Retina (tissue), 1 donor: ENCODE results near the gene P3H4.
"Not testable (repeated sequence)": the region's sequence is repeated elsewhere in the genome, so short reads cannot be mapped to it uniquely, and the experiment has no call there.

Experiments used
- DNase-seq: peaks from one replicate; pipeline ENCODE4 v3.0.0-alpha.2; 2016

Gene P3H4

DNA sequence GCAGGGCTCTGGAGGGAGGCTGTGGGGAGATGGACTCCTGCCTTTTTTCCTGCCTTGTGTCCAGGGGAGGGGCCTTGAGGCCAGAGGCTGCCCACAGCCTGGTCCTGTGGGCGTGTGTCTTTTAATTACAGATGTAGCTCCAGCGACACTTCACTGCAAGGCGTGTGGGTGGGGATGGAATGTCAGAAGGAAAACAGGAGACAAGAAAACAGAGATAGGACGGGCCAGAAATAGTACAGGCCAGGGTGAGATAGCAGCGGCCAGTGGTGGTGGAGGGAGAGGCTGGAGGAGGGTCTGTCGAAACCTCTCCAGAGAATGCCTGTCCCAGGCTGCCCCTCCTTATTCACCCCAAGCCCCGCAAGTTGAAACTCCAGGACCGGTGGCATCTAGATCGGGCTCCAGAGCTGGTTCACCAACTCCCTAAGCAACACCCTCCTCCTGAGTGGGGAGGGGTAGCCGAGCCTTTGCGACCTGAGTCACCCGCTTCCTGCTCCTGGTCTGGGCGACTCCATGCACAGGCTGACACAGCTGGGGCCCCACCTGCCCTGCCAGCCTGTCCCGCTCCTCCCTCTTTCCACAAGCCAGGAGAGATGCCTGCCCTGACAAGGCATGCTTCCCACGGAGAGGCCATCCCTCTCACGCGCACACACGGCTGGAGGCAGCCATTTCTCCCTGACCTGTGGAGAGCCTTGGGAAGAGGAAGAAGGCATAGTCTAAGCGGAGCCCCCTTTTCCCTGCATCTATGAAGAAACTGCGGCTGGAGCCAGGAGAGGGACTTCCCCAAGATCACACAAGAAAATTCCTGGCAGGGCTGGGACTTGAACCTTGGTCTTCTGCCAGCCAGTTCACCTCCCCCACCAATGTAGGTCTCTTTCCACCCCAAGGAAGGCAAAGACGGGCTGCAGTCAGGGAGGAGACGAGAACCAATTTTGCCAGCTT lies 18.6 kb downstream of the P3H4 start:
- no peak for DNase-seq

DNA sequence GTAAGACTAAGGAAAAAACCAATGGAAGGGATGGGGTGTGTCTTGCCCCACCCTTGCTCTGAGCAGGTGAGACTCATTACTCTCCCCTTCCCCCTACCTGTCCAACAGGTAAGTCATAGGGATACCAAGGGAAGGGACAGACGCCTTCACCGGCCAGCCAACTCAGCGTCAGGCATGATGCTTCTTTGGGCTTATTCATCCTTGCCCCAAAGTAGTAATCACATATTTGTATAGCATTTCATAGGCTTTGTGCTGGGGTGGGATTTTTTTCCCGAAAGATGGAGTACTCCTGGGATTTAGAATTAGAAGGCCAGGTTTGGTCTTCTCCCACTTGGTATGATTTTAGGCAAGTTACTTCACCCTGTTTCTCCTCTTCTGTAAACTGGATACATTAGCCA lies 24.7 kb downstream of the P3H4 start:
- DNase-seq: no peak

DNA sequence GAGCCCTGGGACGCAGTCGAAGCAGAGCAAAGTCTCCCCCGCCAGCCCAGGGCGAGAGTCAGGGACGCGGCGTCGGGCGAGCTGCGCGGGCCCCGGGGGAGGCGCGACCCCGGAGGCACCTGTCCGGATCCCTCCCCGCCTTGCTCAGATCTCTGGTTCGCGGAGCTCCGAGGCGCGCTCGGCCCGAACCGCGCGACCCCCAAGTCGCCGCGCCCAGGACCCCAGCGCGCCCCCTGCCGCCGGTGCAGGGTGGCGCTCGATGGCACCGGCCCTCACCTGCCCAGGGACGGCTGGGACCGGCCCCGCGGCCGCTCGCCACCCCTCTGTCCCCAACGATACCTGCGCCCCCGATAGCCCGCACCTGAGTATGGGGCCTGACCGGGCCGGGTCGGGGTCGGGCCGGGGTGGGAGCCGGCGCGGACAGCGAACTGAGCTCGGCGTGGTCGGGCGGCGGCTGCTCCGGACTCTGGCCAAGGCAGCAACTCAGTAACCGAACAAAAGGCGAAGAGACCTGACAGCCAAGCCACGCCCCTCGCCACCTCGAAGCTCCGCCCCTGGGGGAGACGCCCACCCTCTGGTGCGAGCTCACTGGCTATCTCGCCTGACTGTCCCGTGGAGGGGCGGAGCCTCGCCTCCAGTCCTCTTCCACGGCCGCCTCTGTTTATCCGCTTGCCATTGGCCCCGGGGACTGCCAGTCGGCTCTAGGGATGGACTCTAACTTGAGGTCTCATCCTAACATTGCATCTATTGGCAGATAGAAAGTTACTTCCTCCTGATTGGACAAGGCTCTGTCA lies 25.3 kb downstream of the P3H4 start, which contains the start of gene JUP:
TSS of gene JUP (minus strand) at position 485 of the 794 bp plus-strand sequence. CDS start 14,857 bp downstream, outside the sequence.
- DNase-seq: peak; percentile 98

DNA sequence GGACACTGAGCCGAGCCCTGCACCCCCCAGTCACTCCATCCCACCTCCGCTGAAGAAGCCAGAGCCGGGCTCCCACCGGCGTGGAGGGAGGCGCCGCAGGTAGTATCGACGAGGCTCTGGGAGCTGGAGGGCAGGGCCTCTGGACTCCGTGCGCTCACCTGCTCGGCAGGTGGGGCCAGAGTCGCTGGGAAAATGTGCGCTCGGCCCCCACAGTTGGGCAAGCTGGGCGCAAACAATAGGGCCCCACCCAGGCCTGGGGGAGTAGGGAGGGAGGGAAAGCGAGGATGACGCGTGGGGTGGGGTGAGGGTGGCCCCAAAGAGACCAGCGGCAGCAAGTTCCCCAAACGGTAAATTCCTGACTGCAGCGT lies 25.9 kb downstream of the P3H4 start:
- no peak for DNase-seq

DNA sequence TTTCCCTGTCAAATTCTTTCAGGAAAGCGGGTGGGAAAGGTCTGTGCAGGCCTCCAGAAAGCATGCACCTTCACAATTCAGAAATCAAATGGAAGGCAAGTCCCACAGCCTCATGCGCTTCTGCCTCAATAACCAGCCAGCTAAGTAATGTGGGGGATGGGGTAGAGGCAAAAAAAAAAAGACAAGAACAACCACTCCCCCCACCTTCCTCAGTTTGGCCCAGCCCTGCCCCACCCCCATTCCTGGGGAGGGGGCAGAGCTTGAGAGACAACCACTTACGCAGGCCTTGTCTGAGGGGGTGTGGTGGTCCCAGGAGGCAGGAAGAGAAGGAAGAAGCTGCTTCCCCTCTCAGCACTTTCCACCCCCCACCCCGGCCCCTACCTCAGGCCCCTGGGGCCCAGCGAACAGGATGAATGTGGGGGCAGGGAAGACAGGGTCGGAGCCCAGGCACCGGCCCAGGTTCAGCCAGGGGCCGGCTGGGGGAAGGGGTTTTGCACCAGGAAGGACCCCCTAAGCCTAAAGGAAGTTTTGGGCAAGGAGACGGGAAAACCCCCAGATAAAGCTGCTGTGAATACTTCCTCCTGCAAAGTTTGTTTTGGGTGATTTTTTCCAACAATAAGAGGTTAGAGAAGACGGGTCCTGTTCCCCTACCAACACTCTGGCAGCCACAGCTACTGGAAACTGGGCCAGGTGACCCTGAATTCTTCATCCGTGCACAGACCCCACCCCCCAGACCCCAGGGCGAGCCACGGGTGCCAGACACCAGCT lies 26.5 kb downstream of the P3H4 start:
- peak; percentile 56 for DNase-seq

DNA sequence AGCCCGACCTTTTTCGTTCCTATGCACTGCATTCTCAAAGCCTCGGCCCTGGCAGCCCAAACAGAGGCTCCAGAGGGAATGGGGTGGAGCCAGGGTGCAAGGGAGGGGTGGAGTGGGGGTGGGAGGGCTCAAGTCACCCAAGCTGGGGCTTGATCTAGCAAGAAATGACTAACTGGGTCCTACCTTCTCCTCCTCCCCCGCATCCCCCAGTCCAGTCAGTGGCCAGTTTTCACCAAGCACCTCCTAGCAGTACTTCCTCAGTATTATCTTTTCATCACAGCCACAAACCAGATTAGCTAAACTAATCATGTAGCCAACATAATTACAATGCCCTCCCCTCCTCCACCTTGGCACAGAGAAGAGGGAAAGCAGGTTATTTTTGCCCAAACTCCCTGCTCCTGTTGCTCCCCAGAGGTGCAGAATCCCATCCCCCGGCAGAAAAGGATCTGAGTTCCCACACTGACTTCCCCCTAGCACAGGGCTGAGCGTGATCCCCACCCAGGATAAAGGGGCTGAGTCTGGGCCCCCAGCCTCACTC lies 27.5 kb downstream of the P3H4 start:
- no peak for DNase-seq

DNA sequence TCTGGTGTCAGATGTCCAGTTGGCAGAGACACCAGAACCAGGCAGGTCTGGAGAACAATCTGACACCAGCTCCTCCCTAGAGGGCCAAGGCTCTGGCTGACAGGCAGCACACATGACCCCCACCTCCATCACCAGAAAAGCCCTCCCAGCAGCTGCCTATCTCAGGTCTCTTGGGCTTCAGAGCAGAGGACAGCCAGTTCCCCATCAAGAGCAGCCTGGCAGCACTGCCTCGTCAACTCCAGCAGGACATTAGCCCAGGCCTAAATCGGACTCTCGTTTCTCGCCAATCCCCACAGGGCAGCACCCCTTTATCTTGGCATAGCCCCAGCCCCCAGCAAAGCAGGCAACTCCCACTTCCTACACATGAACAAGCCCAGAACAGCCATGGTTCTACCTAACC lies 29.6 kb downstream of the P3H4 start:
- DNase-seq: peak; percentile 49

DNA sequence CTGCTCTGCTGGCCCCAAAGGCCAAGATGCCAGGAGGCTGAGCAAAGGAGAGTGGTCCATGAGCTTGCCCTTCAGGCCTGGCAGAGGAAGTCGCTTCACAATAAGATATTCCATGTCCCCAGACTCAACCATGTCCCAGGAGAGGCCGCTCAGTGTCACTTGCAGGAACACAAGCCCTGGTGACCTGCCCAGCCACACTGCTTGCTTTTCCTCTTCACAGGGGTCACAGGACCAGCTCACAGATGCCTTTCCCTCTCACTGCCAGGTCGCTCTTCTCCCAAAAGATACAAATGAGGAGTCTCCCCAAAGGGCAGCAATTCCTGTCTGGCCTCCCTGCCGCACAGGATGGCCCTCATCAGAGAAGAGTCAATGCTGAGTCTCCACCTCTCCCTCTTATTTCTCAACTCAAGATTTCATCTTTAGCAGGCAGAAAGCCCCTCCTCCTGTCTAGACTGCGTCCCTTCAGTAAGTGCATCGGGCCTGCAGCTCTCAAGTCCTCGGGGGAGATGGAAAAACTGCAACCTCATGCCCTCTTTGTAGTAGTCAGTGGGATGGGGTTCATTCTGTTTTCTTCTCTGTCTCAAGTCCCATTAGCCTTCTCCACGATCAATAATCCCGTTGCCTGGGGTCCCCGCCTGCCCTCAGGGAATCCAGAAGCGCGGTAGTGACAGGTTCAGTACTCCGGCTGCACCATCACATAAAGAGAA lies 30.2 kb downstream of the P3H4 start:
- DNase-seq: peak; percentile 56

DNA sequence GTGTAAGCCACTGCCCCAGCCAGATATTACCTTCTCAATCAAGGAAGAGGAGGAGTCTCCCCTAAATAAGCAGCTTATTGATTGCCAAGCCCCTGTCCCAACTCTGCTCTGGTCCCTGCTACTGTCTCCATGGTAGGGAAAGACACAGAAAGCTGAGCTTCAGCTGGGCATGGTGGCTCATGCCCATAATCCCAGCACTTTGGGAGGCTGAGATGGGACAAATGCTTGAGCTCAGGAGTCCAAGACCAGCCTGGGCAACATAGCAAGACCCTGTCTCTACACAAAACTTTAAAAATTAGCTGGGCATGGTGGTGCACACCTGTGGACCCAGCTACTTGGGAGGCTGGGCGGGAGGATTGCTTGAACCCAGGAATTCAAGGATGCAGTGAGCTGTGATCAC lies 31.8 kb downstream of the P3H4 start:
- DNase-seq: no peak

DNA sequence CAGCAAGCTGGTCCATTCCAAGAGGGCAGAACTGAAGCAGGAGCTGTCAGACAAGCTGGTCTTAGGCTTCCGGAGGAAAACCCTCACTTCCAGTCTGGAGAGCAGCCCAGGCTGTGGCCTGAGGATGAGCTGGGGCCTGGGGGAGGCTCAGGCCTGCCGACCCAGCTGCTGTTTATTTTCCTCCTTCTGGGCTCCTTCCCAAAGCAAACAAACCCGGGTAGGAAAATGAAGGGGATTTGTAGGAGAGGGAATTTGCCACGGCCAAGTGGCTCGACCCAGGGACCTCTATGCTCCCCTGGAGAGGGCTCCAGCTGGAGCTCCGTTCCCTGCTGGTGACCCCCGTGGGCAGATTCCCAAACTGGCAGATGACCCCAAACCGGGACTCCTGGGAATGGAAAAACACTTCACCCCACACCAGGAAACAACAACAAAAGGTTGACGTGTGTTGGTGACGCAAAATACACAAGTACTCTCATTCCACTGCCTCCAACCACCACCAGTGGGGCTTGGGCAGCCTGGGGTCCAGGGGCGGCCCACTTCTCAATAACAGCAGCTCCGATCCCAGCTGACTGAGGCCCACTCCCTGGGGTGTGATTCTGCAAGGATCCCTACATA lies 34.1 kb downstream of the P3H4 start:
- DNase-seq: no peak

DNA sequence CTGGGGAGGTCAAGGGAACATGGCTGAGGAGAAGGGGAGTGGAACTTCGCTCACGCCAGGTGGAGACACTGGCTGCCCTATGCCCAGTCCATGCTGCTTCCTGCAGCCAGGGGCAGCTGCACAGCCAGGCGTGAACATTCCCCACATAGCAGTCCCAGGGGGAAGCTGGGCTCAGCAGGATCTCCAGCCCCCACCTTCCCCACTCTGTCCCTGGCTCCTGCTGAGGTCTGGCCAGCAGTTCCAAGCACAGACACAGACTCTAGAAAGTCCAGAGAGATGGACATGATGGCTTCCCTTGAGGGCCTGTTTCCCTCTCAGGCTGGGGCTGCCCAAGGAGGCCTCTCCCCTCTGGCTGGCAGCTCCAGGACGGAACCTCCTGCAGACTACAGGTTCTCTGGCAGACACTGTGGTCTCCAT lies 34.6 kb downstream of the P3H4 start:
- DNase-seq: peak; percentile 59

DNA sequence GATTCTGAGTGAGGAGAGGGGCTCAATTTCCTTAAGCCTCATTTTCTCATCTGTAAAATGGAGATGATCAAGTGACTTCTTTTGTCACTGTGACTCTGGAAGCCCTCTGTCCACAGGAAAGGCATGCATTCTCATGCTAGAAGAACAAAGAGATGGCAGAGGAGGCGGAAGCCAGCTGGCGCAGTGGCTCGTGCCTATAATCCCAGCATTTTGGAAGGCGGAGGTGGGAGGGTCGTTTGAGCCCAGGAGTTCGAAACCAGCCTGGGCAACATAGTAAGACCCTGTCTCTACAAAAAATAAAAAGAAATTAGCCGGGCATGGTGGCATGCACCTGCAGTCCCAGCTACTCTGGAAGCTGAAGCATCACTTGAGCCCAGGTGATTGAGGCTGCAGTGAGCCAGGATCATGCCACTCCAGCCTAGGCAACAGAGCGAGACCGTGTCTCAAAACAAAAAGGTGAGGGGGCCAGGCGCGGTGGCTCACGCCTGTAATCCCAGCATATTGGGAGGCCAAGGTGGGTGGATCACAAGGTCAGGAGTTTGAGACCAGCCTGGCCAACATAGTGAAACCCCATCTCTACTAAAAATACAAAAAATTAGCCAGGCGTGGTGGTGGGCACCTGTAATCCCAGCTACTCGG lies 35.4 kb downstream of the P3H4 start:
- not testable (repeated sequence) for DNase-seq

DNA sequence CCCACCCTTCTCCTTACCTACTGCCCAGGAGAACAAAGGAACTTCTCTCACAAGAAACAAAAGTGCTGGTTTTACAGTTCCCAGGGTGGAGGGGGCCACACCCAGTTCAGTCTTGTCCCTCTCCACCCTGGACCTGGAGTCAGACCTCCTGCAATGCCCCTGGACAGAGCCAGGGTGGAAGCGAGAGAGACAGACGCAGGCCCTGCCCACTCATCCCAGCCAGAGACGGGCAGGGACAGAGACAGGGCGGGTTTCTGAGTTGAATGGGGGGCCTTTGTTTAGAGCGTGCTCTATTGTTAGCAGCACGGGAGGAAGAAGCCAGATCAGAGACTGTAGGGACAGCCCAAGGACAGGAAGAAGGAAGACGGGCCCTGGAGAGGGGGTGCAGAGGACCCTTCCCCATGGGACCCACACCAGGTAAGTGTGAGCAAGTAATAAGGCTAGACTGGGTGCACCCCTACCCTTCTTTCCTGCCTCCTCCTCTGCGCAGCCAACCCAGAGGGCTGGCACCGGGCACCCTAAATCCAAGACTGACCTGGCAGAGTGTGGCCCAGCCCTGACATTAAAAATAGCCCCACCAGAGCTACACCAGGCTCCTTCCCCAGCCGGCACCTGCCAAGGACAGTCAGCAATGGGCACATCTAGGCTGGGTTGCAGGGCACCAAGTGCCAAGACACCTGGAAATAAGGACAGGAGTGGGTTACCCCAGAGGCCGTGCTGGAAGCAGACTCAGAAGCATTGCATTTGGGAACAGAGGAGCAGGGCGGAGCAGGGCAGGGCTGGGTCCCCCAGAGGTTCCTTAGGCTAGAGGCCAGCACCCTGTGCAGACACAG lies 36.1 kb downstream of the P3H4 start:
- peak; percentile 55 for DNase-seq

DNA sequence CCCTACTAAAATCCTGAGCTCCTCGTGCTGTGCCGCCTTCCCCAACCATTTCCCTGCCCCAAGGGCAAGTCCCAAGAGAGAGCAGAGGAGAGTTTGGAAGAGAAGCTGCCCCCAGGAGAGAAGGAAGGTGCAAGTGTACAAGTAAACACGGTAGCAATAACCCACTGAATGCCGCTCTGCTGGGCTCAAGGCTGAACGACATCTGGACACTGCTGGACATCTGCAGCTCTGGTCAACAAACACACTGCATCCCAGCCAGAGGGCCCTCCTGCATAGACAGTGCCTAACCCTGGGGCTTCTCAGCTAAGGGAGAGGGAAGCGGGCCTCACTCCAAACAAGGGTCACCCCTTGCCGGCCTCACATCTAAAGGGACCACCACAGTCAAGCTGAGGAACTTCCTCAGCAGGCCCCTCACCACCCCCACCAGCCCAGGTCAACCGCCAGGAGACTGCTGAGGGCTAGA lies 38.0 kb downstream of the P3H4 start:
- DNase-seq: peak; percentile 41

DNA sequence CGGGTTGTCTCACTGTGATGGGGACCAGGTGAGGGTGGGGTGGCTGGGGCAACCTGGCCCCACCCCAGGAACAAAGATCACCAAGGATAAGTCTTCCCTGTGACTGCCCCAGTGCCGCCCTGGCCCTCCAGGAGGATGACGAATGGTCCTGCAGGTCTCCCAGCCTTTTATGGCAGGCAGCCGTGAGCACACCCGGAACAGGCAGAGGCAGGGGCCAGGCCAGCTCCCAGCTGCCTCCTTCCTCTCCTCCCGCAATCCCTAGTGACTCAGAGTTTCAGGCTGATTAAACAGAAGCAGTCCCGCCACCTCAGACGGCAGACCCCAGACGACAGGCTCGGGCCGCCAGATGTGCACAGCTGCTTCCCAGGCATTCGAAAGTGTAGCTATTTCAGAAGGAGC lies 38.6 kb downstream of the P3H4 start:
- DNase-seq: peak; percentile 46

DNA sequence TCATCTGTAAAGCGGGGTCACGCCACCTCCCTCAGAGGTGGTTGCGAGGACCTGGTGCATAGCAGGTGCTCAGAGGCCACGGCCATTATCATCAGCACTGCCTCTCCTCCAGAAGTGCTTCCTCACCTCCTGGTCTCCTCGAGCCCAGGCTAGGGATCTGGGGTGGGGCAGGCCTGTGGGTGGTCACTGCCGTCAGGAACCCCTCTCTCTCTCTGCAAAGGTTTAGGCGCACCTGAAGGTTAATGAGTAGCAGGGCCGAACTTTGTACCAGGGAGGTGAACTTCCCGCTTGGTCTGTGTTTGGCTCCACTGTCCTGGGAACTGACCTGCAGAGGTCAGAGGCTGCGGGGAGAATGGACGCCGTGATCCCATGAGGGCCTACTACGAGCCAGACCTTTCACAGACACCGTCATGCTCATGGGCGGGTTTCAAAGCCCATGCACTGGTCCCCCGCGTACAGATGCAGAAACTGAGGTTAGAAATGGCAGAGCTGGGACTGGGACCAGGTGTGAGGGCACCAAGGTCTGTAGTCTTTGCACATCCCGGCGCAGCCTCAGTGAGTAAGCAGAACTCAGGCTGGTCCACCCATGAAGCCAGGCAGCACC lies 39.1 kb downstream of the P3H4 start:
- DNase-seq: no peak

DNA sequence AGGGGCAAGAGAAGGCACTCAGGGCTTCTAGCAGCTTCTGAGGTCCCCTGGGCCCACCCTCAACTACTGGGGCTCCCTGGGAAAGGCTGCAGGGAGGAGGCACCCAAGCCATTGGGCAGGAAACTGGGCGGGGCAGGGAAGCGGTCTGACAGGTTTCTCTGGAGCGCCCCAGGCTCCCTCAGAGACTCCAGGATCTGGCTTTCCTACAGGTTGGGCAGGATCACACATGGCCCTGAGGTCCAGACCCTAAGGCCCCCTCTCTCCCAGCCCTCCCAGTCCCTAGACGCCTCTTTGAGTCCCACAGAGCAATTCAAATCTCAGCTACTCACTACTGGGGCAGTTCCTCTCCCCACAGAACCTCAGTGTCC lies 39.5 kb downstream of the P3H4 start:
- no peak for DNase-seq

DNA sequence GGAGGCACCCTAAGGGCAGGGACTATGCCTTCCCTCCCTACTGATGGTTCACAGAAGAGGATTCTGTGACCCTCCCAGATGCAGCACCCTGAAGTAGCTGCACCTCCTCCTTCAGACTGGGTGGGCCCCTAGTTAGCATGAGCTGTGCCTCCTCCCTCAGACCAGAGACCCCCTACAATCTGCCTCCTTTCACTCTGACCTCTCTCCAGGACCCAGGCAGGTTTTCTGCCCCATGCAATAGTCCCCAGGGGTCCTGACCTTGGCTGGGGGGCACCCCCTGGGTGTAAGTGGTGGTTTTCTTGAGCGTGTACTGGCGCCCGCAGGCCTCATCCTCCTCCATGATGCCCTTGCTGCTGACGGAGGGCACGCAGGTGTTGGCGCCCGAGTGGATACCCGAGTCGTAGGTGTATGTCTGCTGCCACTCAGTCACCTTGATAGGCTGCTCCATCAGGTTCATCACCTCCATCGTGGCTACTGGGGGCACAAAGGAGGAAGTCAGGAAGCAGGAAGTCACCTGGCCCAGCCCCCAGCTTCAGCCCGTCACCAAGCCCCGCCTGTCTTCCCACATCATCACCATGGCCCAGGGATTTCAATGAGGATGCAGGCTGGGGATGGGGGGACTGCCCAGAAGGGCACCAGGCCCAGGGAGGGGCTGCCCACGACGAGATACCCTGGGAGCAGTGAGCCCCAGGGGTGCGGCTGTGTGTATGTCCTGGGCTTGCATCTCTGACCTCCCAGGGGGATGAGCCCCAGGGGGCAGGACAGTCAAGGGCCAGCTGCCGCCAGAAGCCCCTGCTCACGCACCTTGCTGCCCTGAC lies 40.2 kb downstream of the P3H4 start:
- DNase-seq: no peak

DNA sequence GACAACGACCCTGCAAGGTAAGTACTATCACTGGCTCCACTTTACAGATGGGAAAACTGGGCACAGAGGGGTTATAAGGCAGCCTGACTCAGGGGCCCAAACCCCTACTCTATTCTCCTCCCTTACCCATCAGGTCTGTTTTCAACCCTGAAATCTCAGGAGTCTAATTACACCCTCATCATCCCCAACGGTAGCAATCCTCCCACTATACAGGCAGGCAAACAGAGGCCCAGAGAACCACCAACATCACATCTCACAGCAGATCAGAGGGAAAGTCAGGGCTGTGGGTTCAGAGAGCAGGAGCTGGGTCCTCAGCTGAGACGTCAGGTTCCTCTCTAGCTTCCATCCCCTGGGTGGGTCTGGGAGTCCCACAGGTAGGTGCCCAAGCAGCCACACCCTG lies 41.8 kb downstream of the P3H4 start:
- no peak for DNase-seq
